ENCODE measurements around the gene PRM1. TPM values are rescaled to one million over a fixed set of nuclear protein-coding genes. Genes with fewer than 3 reads are reported as not detected.
A peak's percentile ranks its signal among the peaks of the same experiment; 100 is the strongest.

The PRM1 gene
- total RNA-seq, 1 donor: not detected

- DNase-seq (ENCODE audit: low read depth): no peak
- TF ChIP-seq CTCF (IDR thresholded peaks at IDR 0.05; ENCODE audit: insufficient read depth, low read length): no peak
These were observed 20.5 kb downstream of the PRM1 start for GRCh38 chr16:11260596-11260966.

GRCh38 chr16:11259655-11260595 lies 21.2 kb downstream of the PRM1 start:
- TF ChIP-seq CTCF (IDR thresholded peaks at IDR 0.05; ENCODE audit: insufficient read depth, low read length): no peak
- H3K4me3 ChIP-seq (ENCODE audit: low read depth, low read length): no peak overlapping the region
- DNase-seq (ENCODE audit: low read depth): no peak

More at GRCh38 chr16:11260596-11260966, 20.5 kb downstream of the PRM1 start:
- H3K4me3 ChIP-seq (ENCODE audit: low read depth, low read length): no peak overlapping the region

- peak; percentile 35 for DNase-seq (ENCODE audit: low read depth)
- no peak overlapping the region for H3K4me3 ChIP-seq (ENCODE audit: low read depth, low read length)
- TF ChIP-seq CTCF (IDR thresholded peaks at IDR 0.05; ENCODE audit: insufficient read depth, low read length): no peak
These were observed 22.3 kb downstream of the PRM1 start for GRCh38 chr16:11258553-11259492.

- peak; percentile 85 for TF ChIP-seq CTCF (IDR thresholded peaks at IDR 0.05; ENCODE audit: insufficient read depth, low read length)
- peak overlapping the region; percentile 79 for H3K4me3 ChIP-seq (ENCODE audit: low read depth, low read length)
- DNase-seq (ENCODE audit: low read depth): peak; percentile 82
These were observed 23.8 kb downstream of the PRM1 start for GRCh38 chr16:11257131-11257938.

GRCh38 chr16:11256661-11257130 lies 24.4 kb downstream of the PRM1 start:
- no peak for TF ChIP-seq CTCF (IDR thresholded peaks at IDR 0.05; ENCODE audit: insufficient read depth, low read length)
- DNase-seq (ENCODE audit: low read depth): peak; percentile 39
- peak overlapping the region; percentile 79 for H3K4me3 ChIP-seq (ENCODE audit: low read depth, low read length)

Data from fibroblast of the aortic adventitia (primary cell).